Measurements from ENCODE around the gene ZPR1. TPM values are rescaled to one million over a fixed set of nuclear protein-coding genes. Genes with fewer than 3 reads are reported as not detected.

The ZPR1 gene
- total RNA-seq, 2 experiments from 2014 or later = 101 to 102 TPM

DNA sequence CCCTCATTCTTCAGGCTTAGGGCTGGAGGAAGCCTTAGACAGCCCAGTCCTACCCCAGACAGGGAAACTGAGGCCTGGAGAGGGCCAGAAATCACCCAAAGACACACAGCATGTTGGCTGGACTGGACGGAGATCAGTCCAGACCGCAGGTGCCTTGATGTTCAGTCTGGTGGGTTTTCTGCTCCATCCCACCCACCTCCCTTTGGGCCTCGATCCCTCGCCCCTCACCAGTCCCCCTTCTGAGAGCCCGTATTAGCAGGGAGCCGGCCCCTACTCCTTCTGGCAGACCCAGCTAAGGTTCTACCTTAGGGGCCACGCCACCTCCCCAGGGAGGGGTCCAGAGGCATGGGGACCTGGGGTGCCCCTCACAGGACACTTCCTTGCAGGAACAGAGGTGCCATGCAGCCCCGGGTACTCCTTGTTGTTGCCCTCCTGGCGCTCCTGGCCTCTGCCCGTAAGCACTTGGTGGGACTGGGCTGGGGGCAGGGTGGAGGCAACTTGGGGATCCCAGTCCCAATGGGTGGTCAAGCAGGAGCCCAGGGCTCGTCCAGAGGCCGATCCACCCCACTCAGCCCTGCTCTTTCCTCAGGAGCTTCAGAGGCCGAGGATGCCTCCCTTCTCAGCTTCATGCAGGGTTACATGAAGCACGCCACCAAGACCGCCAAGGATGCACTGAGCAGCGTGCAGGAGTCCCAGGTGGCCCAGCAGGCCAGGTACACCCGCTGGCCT is 42.5 kb upstream of the ZPR1 start:
- CTCF ChIA-PET = no interaction called here

DNA sequence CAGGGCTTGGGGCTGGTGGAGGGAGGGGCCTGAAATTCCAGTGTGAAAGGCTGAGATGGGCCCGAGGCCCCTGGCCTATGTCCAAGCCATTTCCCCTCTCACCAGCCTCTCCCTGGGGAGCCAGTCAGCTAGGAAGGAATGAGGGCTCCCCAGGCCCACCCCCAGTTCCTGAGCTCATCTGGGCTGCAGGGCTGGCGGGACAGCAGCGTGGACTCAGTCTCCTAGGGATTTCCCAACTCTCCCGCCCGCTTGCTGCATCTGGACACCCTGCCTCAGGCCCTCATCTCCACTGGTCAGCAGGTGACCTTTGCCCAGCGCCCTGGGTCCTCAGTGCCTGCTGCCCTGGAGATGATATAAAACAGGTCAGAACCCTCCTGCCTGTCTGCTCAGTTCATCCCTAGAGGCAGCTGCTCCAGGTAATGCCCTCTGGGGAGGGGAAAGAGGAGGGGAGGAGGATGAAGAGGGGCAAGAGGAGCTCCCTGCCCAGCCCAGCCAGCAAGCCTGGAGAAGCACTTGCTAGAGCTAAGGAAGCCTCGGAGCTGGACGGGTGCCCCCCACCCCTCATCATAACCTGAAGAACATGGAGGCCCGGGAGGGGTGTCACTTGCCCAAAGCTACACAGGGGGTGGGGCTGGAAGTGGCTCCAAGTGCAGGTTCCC is 41.8 kb upstream of the ZPR1 start, which contains the start of gene APOC3:
Gene APOC3 (plus strand): TSS at position 383 of the 659 bp plus-strand sequence. CDS start 676 bp downstream, outside the sequence.
- DNase-seq = no peak
- Mint-ChIP-seq H3K4me1 (ENCODE audit: low read depth) (peaks cover under 1% of the 10 kb centered on the region), H3K27ac (no peak within 1 kb of the TSS), H3K27me3 (no peaks in the 10 kb centered on the region), H3K9me3 (no peaks in the 10 kb centered on the region), H3K36me3 (no peaks in the 10 kb centered on the region), H3K4me3 (no peak within 1 kb of the TSS)
- intact Hi-C loops (cut with micrococcal nuclease) = no loop called here
- ChIA-PET POLR2A (no interaction called here), CTCF (no interaction called here)

More for the DNA sequence above, 42.5 kb upstream of the ZPR1 start:
- no peaks in the 10 kb centered on the region for H3K9me3 Mint-ChIP-seq
- peaks cover 4% of the 10 kb centered on the region for H3K4me1 Mint-ChIP-seq (ENCODE audit: low read depth)
- no peaks in the 10 kb centered on the region for H3K27me3 Mint-ChIP-seq
- H3K36me3 Mint-ChIP-seq = no peaks in the 10 kb centered on the region
- no peak for DNase-seq
- intact Hi-C loops (cut with micrococcal nuclease) = no loop called here
- POLR2A ChIA-PET = no interaction called here
- H3K27ac Mint-ChIP-seq = no peak overlapping the region
- no peak overlapping the region for H3K4me3 Mint-ChIP-seq

- Mint-ChIP-seq H3K4me1 (ENCODE audit: low read depth) (no peaks in the 10 kb centered on the region), H3K27me3 (no peaks in the 10 kb centered on the region), H3K4me3 (no peak overlapping the region), H3K27ac (no peak overlapping the region), H3K9me3 (no peaks in the 10 kb centered on the region), H3K36me3 (no peaks in the 10 kb centered on the region)
- DNase-seq = no peak
- intact Hi-C loops (cut with micrococcal nuclease) = no loop called here
- ChIA-PET CTCF (no interaction called here), POLR2A (interaction anchor here (0.7 kb wide), 1 partner anchor 1323 kb away, joined by 3 read pairs; no protein-coding TSS in a partner anchor)
Observed at GRCh38 chr11:116828632-116829524, 41.1 kb upstream of the ZPR1 start.

- H3K4me1 Mint-ChIP-seq (ENCODE audit: low read depth) = no peaks in the 10 kb centered on the region
- ChIA-PET POLR2A (no interaction called here), CTCF (no interaction called here)
- no peak for DNase-seq
- H3K36me3 Mint-ChIP-seq = no peaks in the 10 kb centered on the region
- no peak overlapping the region for H3K4me3 Mint-ChIP-seq
- H3K27me3 Mint-ChIP-seq = no peaks in the 10 kb centered on the region
- H3K27ac Mint-ChIP-seq = no peak overlapping the region
- intact Hi-C loops (cut with micrococcal nuclease) = no loop called here
- no peaks in the 10 kb centered on the region for H3K9me3 Mint-ChIP-seq
Observed at GRCh38 chr11:116827461-116827860, 39.6 kb upstream of the ZPR1 start.

DNA sequence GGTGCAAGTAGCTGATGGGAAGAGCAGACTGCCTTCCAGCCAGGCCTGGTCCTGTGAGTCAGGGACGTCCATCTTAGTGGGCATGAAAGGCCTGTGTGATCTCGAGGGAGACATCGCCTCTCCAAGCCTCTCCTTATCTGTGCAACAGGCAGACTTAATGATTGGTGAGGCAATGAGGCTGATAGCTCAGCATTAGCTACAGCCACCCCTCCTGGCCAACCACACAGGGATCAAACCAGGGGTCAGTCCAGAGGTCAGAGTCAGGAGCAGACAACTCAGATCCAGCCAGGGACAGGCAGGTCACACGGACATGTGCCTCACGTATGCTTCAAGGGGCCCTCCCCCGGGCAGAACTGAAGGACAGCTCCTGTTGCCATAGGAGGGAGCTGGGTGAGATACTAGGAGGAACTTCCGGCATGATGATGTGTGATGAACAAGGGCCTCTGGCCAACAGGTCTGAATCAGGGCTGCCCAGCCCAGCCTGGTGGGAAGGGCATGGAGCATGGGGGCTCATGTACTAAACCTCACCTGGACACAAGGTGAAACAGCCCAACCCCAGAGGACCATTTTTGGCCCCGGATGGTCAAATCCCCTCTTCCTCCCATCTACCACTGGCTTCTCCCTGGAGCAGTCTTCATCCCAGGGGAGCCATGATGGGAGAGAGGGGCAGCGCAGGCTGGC is 39.1 kb upstream of the ZPR1 start:
- intact Hi-C loops (cut with micrococcal nuclease) = no loop called here
- Mint-ChIP-seq H3K9me3 (no peaks in the 10 kb centered on the region), H3K4me1 (ENCODE audit: low read depth) (no peaks in the 10 kb centered on the region), H3K4me3 (no peak overlapping the region), H3K27me3 (no peaks in the 10 kb centered on the region), H3K36me3 (no peaks in the 10 kb centered on the region), H3K27ac (no peak overlapping the region)
- CTCF ChIA-PET = no interaction called here
- POLR2A ChIA-PET = no interaction called here
- no peak for DNase-seq

GRCh38 chr11:116825854-116826750 is 38.3 kb upstream of the ZPR1 start:
- Mint-ChIP-seq H3K27me3 (no peaks in the 10 kb centered on the region), H3K4me3 (no peak overlapping the region), H3K27ac (no peak overlapping the region), H3K4me1 (ENCODE audit: low read depth) (no peaks in the 10 kb centered on the region), H3K36me3 (no peaks in the 10 kb centered on the region), H3K9me3 (no peaks in the 10 kb centered on the region)
- ChIA-PET CTCF (no interaction called here), POLR2A (no interaction called here)
- DNase-seq = no peak
- intact Hi-C loops (cut with micrococcal nuclease) = no loop called here

DNA sequence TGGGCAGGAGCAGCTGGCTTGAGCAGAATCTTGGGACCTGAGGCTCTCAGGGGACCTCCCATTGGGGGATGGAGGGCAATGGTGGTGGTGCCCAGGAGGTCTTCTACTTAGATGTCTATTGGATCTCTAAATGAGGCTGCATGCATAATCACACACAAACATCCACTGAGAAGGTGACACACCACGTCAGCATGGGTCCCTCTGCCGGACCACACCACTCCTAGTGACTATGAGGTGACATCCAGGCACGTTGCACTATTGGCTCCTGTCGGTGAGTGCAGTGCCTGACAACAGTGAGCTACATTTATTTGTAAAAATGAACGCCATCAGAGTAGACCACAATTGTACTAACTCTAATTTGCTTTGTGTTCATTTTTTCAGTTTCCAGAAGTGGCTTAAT is 37.6 kb upstream of the ZPR1 start:
- Mint-ChIP-seq H3K4me3 (no peak overlapping the region), H3K27me3 (no peaks in the 10 kb centered on the region), H3K36me3 (no peaks in the 10 kb centered on the region), H3K9me3 (no peaks in the 10 kb centered on the region), H3K4me1 (ENCODE audit: low read depth) (no peaks in the 10 kb centered on the region), H3K27ac (no peak overlapping the region)
- POLR2A ChIA-PET = no interaction called here
- intact Hi-C loops (cut with micrococcal nuclease) = no loop called here
- CTCF ChIA-PET = no interaction called here
- no peak for DNase-seq

DNA sequence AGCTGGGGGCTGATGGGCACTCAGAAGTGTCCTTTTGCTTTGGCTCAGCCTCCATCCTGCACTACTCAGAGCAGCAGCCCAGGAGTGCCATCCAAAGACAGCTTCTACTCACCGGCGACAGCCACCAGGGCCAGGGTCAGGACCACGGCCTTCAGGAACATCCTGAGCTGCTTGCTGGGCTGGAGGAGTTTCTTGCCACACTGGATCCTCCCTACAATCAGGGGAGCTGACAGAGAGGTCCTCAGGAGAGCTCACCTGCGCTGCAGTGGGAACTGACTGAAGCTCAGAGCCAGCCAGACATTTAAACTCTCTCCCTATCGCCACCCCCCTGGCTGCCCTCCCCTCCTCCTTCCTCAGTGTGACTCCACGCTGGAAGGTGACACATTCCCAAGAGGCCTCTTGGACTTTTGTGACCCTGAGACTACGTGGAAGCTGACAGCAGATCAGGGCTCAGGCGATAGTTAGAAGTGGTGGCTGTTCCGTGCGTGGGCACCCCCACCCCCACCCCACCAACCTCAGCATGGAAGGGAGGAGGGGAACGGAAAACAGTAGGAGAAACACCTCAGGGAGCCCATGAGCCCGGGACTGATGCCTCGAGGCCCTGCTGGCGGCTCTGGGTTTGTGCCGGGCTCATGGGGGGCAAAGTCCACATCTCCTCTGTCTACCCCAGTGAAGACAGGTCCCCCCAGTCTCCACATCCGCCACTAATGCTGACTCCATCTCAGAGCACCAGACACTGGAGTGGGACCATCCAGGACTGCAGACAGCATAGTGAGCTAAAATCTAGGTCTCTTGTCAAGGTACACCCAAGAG is 35.4 kb upstream of the ZPR1 start, which contains the start of gene APOA4:
Gene APOA4 (minus strand): TSS at position 274 of the 813 bp plus-strand sequence. CDS start 113 bp downstream, at position 161.
- ChIA-PET POLR2A (no interaction called here), CTCF (interaction anchor here (1.1 to 3.3 kb wide), 4 partner anchors 13 to 282 kb away, joined by 3 to 14 read pairs (median 4); partner anchors contain the start of gene APOA5)
- Mint-ChIP-seq H3K9me3 (no peaks in the 10 kb centered on the region), H3K36me3 (no peaks in the 10 kb centered on the region), H3K4me3 (no peak within 1 kb of the TSS), H3K4me1 (ENCODE audit: low read depth) (no peaks in the 10 kb centered on the region), H3K27ac (no peak within 1 kb of the TSS), H3K27me3 (no peaks in the 10 kb centered on the region)
- no peak for DNase-seq
- intact Hi-C loops (cut with micrococcal nuclease) = no loop called here

DNA sequence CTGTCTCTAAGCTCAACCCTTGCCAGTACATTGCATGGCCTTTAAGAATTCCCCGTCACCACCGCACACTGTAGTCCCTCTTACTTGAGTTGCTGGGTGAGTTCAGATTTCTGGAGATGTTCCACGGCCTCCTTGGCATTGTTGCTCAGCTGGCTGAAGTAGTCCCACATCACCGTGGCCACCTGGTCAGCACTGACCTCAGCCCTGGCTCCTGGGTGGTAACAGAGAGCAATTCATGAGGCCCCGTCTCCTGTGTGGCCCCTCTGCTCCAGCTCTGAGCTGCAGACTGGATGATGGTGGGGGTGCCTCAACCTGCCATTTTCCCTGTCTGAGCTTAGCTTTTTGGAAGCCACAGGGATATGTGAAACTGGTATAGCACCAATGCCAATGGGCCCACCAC is 34.8 kb upstream of the ZPR1 start:
- Mint-ChIP-seq H3K27me3 (no peaks in the 10 kb centered on the region), H3K4me3 (no peak overlapping the region), H3K27ac (no peak overlapping the region), H3K9me3 (no peaks in the 10 kb centered on the region), H3K4me1 (ENCODE audit: low read depth) (no peaks in the 10 kb centered on the region), H3K36me3 (no peaks in the 10 kb centered on the region)
- intact Hi-C loops (cut with micrococcal nuclease) = no loop called here
- DNase-seq = no peak
- CTCF ChIA-PET = interaction anchor here (1.1 to 3.3 kb wide), 3 partner anchors 13 to 31 kb away, joined by 3 to 14 read pairs (median 3); partner anchors contain the start of gene APOA5
- POLR2A ChIA-PET = no interaction called here

DNA sequence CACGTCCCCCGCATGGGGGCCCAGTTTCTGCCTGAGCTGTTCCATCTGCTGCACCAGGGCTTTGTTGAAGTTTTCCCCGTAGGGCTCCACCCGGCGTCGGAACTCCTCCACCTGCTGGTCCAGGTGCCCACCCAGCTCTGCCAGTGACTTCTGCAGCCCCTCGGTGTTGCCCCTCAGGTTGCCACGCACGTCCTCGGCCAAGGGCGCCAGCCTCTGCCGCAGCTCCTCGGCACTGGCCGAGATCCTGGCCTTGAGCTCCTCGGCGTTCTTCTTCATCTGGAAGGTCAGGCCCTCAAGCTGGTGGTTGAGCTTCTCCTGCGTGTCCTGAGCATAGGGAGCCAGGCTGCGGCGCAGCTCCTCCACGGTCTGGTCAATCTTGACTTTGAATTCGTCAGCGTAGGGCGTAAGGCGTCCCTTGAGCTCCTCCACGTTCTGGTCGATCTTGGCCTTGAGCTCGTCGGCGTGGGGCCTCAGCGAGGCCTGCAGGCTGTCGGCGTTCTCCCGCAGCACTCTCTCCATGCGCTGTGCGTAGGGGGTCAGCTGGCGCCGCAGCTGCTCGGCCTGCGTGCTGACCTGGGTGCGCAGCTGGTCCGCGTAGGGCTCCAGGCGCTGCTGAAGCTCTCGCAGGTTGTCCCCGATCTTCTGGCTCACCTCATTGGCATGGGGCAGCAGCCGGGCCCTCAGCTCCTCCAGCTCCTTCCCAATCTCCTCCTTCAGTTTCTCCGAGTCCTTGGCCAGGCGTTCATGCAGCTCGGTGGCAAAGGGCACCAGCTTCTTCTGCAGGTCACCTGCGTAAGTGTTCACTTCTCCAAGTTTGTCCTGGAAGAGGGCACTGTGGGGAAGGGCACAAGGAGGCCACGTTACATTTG is 33.5 kb upstream of the ZPR1 start:
- Mint-ChIP-seq H3K4me1 (ENCODE audit: low read depth) (no peaks in the 10 kb centered on the region), H3K27me3 (no peaks in the 10 kb centered on the region), H3K9me3 (no peaks in the 10 kb centered on the region), H3K27ac (no peak overlapping the region), H3K4me3 (no peak overlapping the region), H3K36me3 (no peaks in the 10 kb centered on the region)
- CTCF ChIA-PET = interaction anchor here (0.8 to 3.3 kb wide), 3 partner anchors 8 to 31 kb away, joined by 3 to 14 read pairs (median 6); partner anchors contain the start of gene APOA5
- DNase-seq = no peak
- intact Hi-C loops (cut with micrococcal nuclease) = no loop called here
- POLR2A ChIA-PET = interaction anchor here (1.0 kb wide), 1 partner anchor 35 kb away, joined by 3 read pairs; no protein-coding TSS in a partner anchor
